Activated CD4-positive, alpha-beta memory T cell treated with anti-CD3 and anti-CD28 coated beads for 36 hours (primary cell): ENCODE measurements around the gene CAMTA1. TPM values are rescaled to one million over a fixed set of nuclear protein-coding genes. Genes with fewer than 3 reads are reported as not detected.
"Not testable (repeated sequence)": the region's sequence is repeated elsewhere in the genome, so short reads cannot be mapped to it uniquely, and the experiment has no call there.

Experiments
- CTCF ChIA-PET: fragments of 350-600 bp; sonication (Branson Sonifier 250); formaldehyde crosslinking; loops from one replicate; lab custom pipeline; 2021; ENCODE audit warnings: antibody characterized with exemption, inconsistent platforms; lab: Charles Lee
- POLR2A ChIA-PET: fragments of 350-600 bp; sonication (Branson Sonifier 250); formaldehyde crosslinking; loops from one replicate; lab custom pipeline; 2021; ENCODE audit warnings: antibody characterized with exemption; lab: Charles Lee
- DNase-seq: peaks from one replicate; pipeline ENCODE4 v3.0.0-alpha.2; 2020
- H3K27ac Mint-ChIP-seq: one replicate; pipeline ENCODE4 v1.8.0; 2021; ENCODE audit warnings: mixed read lengths
- H3K27me3 Mint-ChIP-seq: one replicate; pipeline ENCODE4 v1.8.0; 2021; ENCODE audit warnings: mixed read lengths
- H3K36me3 Mint-ChIP-seq: one replicate; pipeline ENCODE4 v1.8.0; 2021; ENCODE audit warnings: mixed read lengths
- H3K4me1 Mint-ChIP-seq: one replicate; pipeline ENCODE4 v1.8.0; 2021; ENCODE audit warnings: low read depth, mixed read lengths
- H3K4me3 Mint-ChIP-seq: one replicate; pipeline ENCODE4 v1.8.0; 2021; ENCODE audit warnings: mild to moderate bottlenecking, mixed read lengths
- H3K9me3 Mint-ChIP-seq: one replicate; pipeline ENCODE4 v1.8.0; 2021; ENCODE audit warnings: mixed read lengths
- intact Hi-C: fragments of 100-400 bp; cut with micrococcal nuclease; formaldehyde crosslinking; loops from one replicate; pipeline ENCODE4 v1.15.1; 2023
- total RNA-seq, 2 experiments: library from RNA; stranded (reverse); gene quantifications; one replicate each; pipeline ENCODE4 v1.2.3, GENCODE V29; 2021

The CAMTA1 gene
- total RNA-seq, 2 experiments from 2014 or later = 64.7 to 68.9 TPM

- Mint-ChIP-seq H3K9me3 (no peaks in the 10 kb centered on the region), H3K4me1 (no peaks in the 10 kb centered on the region), H3K36me3 (no peaks in the 10 kb centered on the region), H3K4me3 (no peak overlapping the region), H3K27ac (no peak overlapping the region), H3K27me3 (peaks cover 4% of the 10 kb centered on the region)
- DNase-seq = no peak
- intact Hi-C loops = no loop called here
- CTCF ChIA-PET = no interaction called here
- POLR2A ChIA-PET = no interaction called here
These were observed 804.0 kb downstream of the CAMTA1 start for GRCh38 chr1:7589080-7589735.

GRCh38 chr1:7589774-7590425, 804.6 kb downstream of the CAMTA1 start:
- H3K4me3 Mint-ChIP-seq = no peak overlapping the region
- intact Hi-C loops = no loop called here
- peaks cover 4% of the 10 kb centered on the region for H3K27me3 Mint-ChIP-seq
- DNase-seq = no peak
- H3K27ac Mint-ChIP-seq = no peak overlapping the region
- CTCF ChIA-PET = no interaction called here
- POLR2A ChIA-PET = no interaction called here
- H3K36me3 Mint-ChIP-seq = no peaks in the 10 kb centered on the region
- no peaks in the 10 kb centered on the region for H3K9me3 Mint-ChIP-seq
- no peaks in the 10 kb centered on the region for H3K4me1 Mint-ChIP-seq

GRCh38 chr1:7590426-7590790, 805.2 kb downstream of the CAMTA1 start:
- intact Hi-C loops = no loop called here

GRCh38 chr1:7591565-7591964, 806.3 kb downstream of the CAMTA1 start:
- Mint-ChIP-seq H3K36me3 (no peaks in the 10 kb centered on the region), H3K4me1 (no peaks in the 10 kb centered on the region), H3K27ac (no peak overlapping the region), H3K27me3 (peaks cover 4% of the 10 kb centered on the region), H3K4me3 (no peak overlapping the region), H3K9me3 (no peaks in the 10 kb centered on the region)
- ChIA-PET POLR2A (no interaction called here), CTCF (no interaction called here)
- intact Hi-C loops = no loop called here
- no peak for DNase-seq

More at GRCh38 chr1:7590426-7590790, 805.2 kb downstream of the CAMTA1 start:
- H3K27me3 Mint-ChIP-seq = peaks cover 4% of the 10 kb centered on the region
- DNase-seq = no peak
- H3K4me3 Mint-ChIP-seq = no peak overlapping the region
- H3K27ac Mint-ChIP-seq = no peak overlapping the region
- no peaks in the 10 kb centered on the region for H3K9me3 Mint-ChIP-seq
- no peaks in the 10 kb centered on the region for H3K4me1 Mint-ChIP-seq
- H3K36me3 Mint-ChIP-seq = no peaks in the 10 kb centered on the region
- POLR2A ChIA-PET = no interaction called here
- CTCF ChIA-PET = no interaction called here

GRCh38 chr1:7592120-7592798, 807.0 kb downstream of the CAMTA1 start:
- Mint-ChIP-seq H3K4me1 (no peaks in the 10 kb centered on the region), H3K27me3 (peaks cover 4% of the 10 kb centered on the region), H3K4me3 (no peak overlapping the region), H3K27ac (no peak overlapping the region), H3K36me3 (no peaks in the 10 kb centered on the region), H3K9me3 (no peaks in the 10 kb centered on the region)
- CTCF ChIA-PET = no interaction called here
- intact Hi-C loops = no loop called here
- POLR2A ChIA-PET = no interaction called here
- no peak for DNase-seq

GRCh38 chr1:7594002-7594713, 808.9 kb downstream of the CAMTA1 start:
- CTCF ChIA-PET = no interaction called here
- DNase-seq = no peak
- H3K36me3 Mint-ChIP-seq = no peaks in the 10 kb centered on the region
- POLR2A ChIA-PET = no interaction called here
- no peak overlapping the region for H3K27ac Mint-ChIP-seq
- peaks cover 3% of the 10 kb centered on the region for H3K9me3 Mint-ChIP-seq
- intact Hi-C loops = no loop called here
- no peaks in the 10 kb centered on the region for H3K4me1 Mint-ChIP-seq
- H3K27me3 Mint-ChIP-seq = peaks cover 4% of the 10 kb centered on the region
- no peak overlapping the region for H3K4me3 Mint-ChIP-seq

GRCh38 chr1:7594714-7595295, 809.6 kb downstream of the CAMTA1 start:
- Mint-ChIP-seq H3K4me3 (no peak overlapping the region), H3K4me1 (no peaks in the 10 kb centered on the region), H3K9me3 (peaks cover 5% of the 10 kb centered on the region), H3K27me3 (peaks cover 4% of the 10 kb centered on the region), H3K27ac (no peak overlapping the region), H3K36me3 (no peaks in the 10 kb centered on the region)
- DNase-seq = no peak
- CTCF ChIA-PET = no interaction called here
- POLR2A ChIA-PET = no interaction called here
- intact Hi-C loops = no loop called here

GRCh38 chr1:7595336-7595735, 810.1 kb downstream of the CAMTA1 start:
- CTCF ChIA-PET = no interaction called here
- H3K9me3 Mint-ChIP-seq = peaks cover 5% of the 10 kb centered on the region

GRCh38 chr1:7596126-7596965, 811.1 kb downstream of the CAMTA1 start:
- peaks cover 5% of the 10 kb centered on the region for H3K9me3 Mint-ChIP-seq
- H3K4me1 Mint-ChIP-seq = no peaks in the 10 kb centered on the region
- ChIA-PET POLR2A (no interaction called here), CTCF (no interaction called here)
- no peak overlapping the region for H3K4me3 Mint-ChIP-seq
- no peak overlapping the region for H3K27ac Mint-ChIP-seq
- H3K27me3 Mint-ChIP-seq = peaks cover 4% of the 10 kb centered on the region
- H3K36me3 Mint-ChIP-seq = no peaks in the 10 kb centered on the region
- no peak for DNase-seq
- intact Hi-C loops = no loop called here

More at GRCh38 chr1:7595336-7595735, 810.1 kb downstream of the CAMTA1 start:
- Mint-ChIP-seq H3K27me3 (peaks cover 4% of the 10 kb centered on the region), H3K4me1 (no peaks in the 10 kb centered on the region), H3K27ac (no peak overlapping the region), H3K36me3 (no peaks in the 10 kb centered on the region), H3K4me3 (no peak overlapping the region)
- POLR2A ChIA-PET = no interaction called here
- no peak for DNase-seq
- intact Hi-C loops = no loop called here

GRCh38 chr1:7598058-7598457, 812.8 kb downstream of the CAMTA1 start:
- H3K9me3 Mint-ChIP-seq, intact Hi-C loops, H3K27me3 Mint-ChIP-seq, H3K4me1 Mint-ChIP-seq, CTCF ChIA-PET, H3K4me3 Mint-ChIP-seq, H3K36me3 Mint-ChIP-seq, H3K27ac Mint-ChIP-seq, POLR2A ChIA-PET, DNase-seq: not testable (repeated sequence)

- intact Hi-C loops, H3K27ac Mint-ChIP-seq, H3K4me1 Mint-ChIP-seq, POLR2A ChIA-PET, H3K9me3 Mint-ChIP-seq, CTCF ChIA-PET, DNase-seq, H3K4me3 Mint-ChIP-seq, H3K36me3 Mint-ChIP-seq: not testable (repeated sequence)
- peaks cover 23% of the 10 kb centered on the region for H3K27me3 Mint-ChIP-seq
These were observed 819.7 kb downstream of the CAMTA1 start for GRCh38 chr1:7604906-7605305.
